GM23338 (cell line): Measurements from ENCODE around the gene TRPC4AP. TPM values are rescaled to one million over a fixed set of nuclear protein-coding genes. Genes with fewer than 3 reads are reported as not detected.

ENCODE experiments used
- ATAC-seq: fragments of 200-7000 bp; cut with Tn5 transposase; 3 replicates; pipeline ENCODE4 v1.9.1; 2020
- DNase-seq: peaks from one replicate; pipeline ENCODE4 v3.0.0-alpha.2; 2015; ENCODE audit warnings: low spot score
- H2AFZ ChIP-seq: fragments of 200-600 bp; sonication (generic); 2 replicates; pipeline ENCODE4 v1.8.0; 2016; ENCODE audit warnings: antibody characterized with exemption, mild to moderate bottlenecking, moderate library complexity
- H3F3A ChIP-seq: fragments of 200-600 bp; sonication (generic); replicated peaks from 2 replicates; pipeline ENCODE4 v1.8.0; 2017; ENCODE audit warnings: antibody characterized with exemption, mixed run types, low read depth
- H3K27ac ChIP-seq: fragments of 200-600 bp; sonication (generic); 2 replicates; pipeline ENCODE4 v1.6.1; 2016; ENCODE audit warnings: low read depth
- H3K27me3 ChIP-seq: fragments of 200-600 bp; sonication (generic); 2 replicates; pipeline ENCODE4 v1.8.0; 2016; ENCODE audit warnings: mild to moderate bottlenecking, mixed run types, moderate library complexity; ENCODE audit not compliant: insufficient read depth
- H3K36me3 ChIP-seq: fragments of 200-600 bp; sonication (generic); 2 replicates; pipeline ENCODE4 v1.8.0; 2016; ENCODE audit warnings: mild to moderate bottlenecking; ENCODE audit not compliant: insufficient read depth
- H3K4me1 ChIP-seq: fragments of 200-600 bp; sonication (generic); 2 replicates; pipeline ENCODE4 v1.8.0; 2016; ENCODE audit warnings: mild to moderate bottlenecking, moderate library complexity; ENCODE audit not compliant: insufficient read depth
- H3K4me2 ChIP-seq: fragments of 200-600 bp; sonication (generic); 2 replicates; pipeline ENCODE4 v1.7.1; 2017; ENCODE audit warnings: mixed run types
- H3K4me3 ChIP-seq: fragments of 200-600 bp; sonication (generic); 2 replicates; pipeline ENCODE4 v1.6.1; 2016; ENCODE audit warnings: mixed run types
- H3K79me2 ChIP-seq: fragments of 200-600 bp; sonication (generic); replicated peaks from 2 replicates; pipeline ENCODE4 v1.8.0; 2017; ENCODE audit warnings: mild to moderate bottlenecking; ENCODE audit not compliant: insufficient read depth
- H3K9me2 ChIP-seq: fragments of 200-600 bp; sonication (generic); 2 replicates; pipeline ENCODE4 v1.8.0; 2017; ENCODE audit not compliant: insufficient read depth
- H4K20me1 ChIP-seq: fragments of 200-600 bp; sonication (generic); replicated peaks from 2 replicates; pipeline ENCODE4 v1.8.0; 2017; ENCODE audit warnings: mild to moderate bottlenecking; ENCODE audit not compliant: insufficient read depth
- H3K27ac Mint-ChIP-seq: 2 replicates; pipeline ENCODE4 v1.8.0; 2020; ENCODE audit warnings: inconsistent platforms, mild to moderate bottlenecking, moderate library complexity, mixed read lengths
- H3K27me3 Mint-ChIP-seq: 3 replicates; pipeline ENCODE4 v1.8.0; 2022; ENCODE audit warnings: low read depth, mild to moderate bottlenecking, moderate library complexity, mixed read lengths, inconsistent platforms; ENCODE audit not compliant: insufficient read depth, poor library complexity
- H3K36me3 Mint-ChIP-seq: 3 replicates; pipeline ENCODE4 v1.8.0; 2021; ENCODE audit warnings: low read depth, mild to moderate bottlenecking, inconsistent platforms, moderate library complexity, mixed read lengths
- H3K4me1 Mint-ChIP-seq: 3 replicates; pipeline ENCODE4 v1.8.0; 2020; ENCODE audit warnings: mild to moderate bottlenecking, inconsistent platforms, mixed read lengths
- H3K4me3 Mint-ChIP-seq: 3 replicates; pipeline ENCODE4 v1.8.0; 2021; ENCODE audit warnings: moderate library complexity, mild to moderate bottlenecking, inconsistent platforms, mixed read lengths
- H3K9me3 Mint-ChIP-seq: 3 replicates; pipeline ENCODE4 v1.8.0; 2020; ENCODE audit warnings: moderate library complexity, mild to moderate bottlenecking, inconsistent platforms, mixed read lengths
- CREB1 ChIP-seq: fragments of 250-450 bp; sonication (Bioruptor Pico); IDR thresholded peaks from 2 replicates; pipeline ENCODE4 v1.5.0; 2020; ENCODE audit warnings: low read depth, mild to moderate bottlenecking, moderate library complexity
- EZH2 ChIP-seq: fragments of 200-600 bp; sonication (generic); IDR thresholded peaks from one replicate; pipeline ENCODE4 v1.8.0; 2017; ENCODE audit warnings: antibody characterized with exemption, mild to moderate bottlenecking, low read depth; ENCODE audit not compliant: unreplicated experiment
- EZH2phosphoT487 ChIP-seq: fragments of 200-600 bp; sonication (generic); IDR thresholded peaks from one replicate; pipeline ENCODE4 v1.8.1; 2018; ENCODE audit warnings: antibody characterized with exemption; ENCODE audit not compliant: unreplicated experiment
- JUNB ChIP-seq: IDR thresholded peaks from one replicate; pipeline ENCODE4 v1.6.1; 2016; ENCODE audit warnings: antibody characterized with exemption; ENCODE audit not compliant: unreplicated experiment
- NANOG ChIP-seq: IDR thresholded peaks from 2 replicates; pipeline ENCODE4 v1.6.1; 2016; ENCODE audit warnings: antibody characterized with exemption, borderline replicate concordance
- POLR2AphosphoS5 ChIP-seq: IDR thresholded peaks from 2 replicates; pipeline ENCODE4 v1.6.1; 2016; ENCODE audit warnings: antibody characterized with exemption, low read depth
- STAT1 ChIP-seq: IDR thresholded peaks from one replicate; pipeline ENCODE4 v1.6.1; 2016; ENCODE audit warnings: antibody characterized with exemption; ENCODE audit not compliant: unreplicated experiment
- ZNF114 ChIP-seq: fragments of 250-450 bp; sonication (Bioruptor Pico); IDR thresholded peaks from 2 replicates; pipeline ENCODE4 v1.5.0; 2020; ENCODE audit warnings: mild to moderate bottlenecking, moderate library complexity
- ZNF331 ChIP-seq: fragments of 250-450 bp; sonication (Bioruptor Pico); IDR thresholded peaks from 2 replicates; pipeline ENCODE4 v1.5.0; 2020; ENCODE audit warnings: low read depth, mild to moderate bottlenecking, moderate library complexity
- polyA plus RNA-seq: library from polyadenylated mRNA; unstranded; fragments of >200 nt; fragmentation: Nextera tagmentation; extraction: Ambion mirVana; gene quantifications from 2 replicates; pipeline ENCODE4 v1.2.1, GENCODE V29; 2016
- total RNA-seq: library from RNA; depleted of rRNA; stranded (reverse); fragments of >200 nt; shearing (Covaris generic); gene quantifications from 2 replicates; pipeline ENCODE4 v1.2.3, GENCODE V29; 2014
- TF ChIP-seq, protein P1 (sequence below): fragments of 250-450 bp; sonication (Bioruptor Pico); IDR thresholded peaks from 2 replicates; pipeline ENCODE4 v1.5.0; 2020; ENCODE audit warnings: mild to moderate bottlenecking, moderate library complexity
- TF ChIP-seq, protein P2 (sequence below), 2 experiments: fragments of 200-600 bp in 1 of 2; sonication (generic) in 1 of 2; conservative IDR thresholded peaks; 2 replicates each; pipeline versions ENCODE4 v1.5.1 to v1.6.1; 2016 to 2017; ENCODE audit warnings: antibody characterized with exemption in 2 of 2, low read depth in 2 of 2, mild to moderate bottlenecking in 2 of 2, moderate library complexity in 1 of 2
- TF ChIP-seq, protein P3 (sequence below): IDR thresholded peaks from one replicate; pipeline ENCODE4 v1.6.1; 2018; ENCODE audit warnings: antibody characterized with exemption; ENCODE audit not compliant: unreplicated experiment
- TF ChIP-seq, protein P4 (sequence below): IDR thresholded peaks from 2 replicates; pipeline ENCODE4 v1.6.1; 2016; ENCODE audit warnings: antibody characterized with exemption

TRPC4AP gene
- total and polyA plus RNA-seq, 2 experiments from 2014 or later: 48.8 to 89.5 TPM

DNA sequence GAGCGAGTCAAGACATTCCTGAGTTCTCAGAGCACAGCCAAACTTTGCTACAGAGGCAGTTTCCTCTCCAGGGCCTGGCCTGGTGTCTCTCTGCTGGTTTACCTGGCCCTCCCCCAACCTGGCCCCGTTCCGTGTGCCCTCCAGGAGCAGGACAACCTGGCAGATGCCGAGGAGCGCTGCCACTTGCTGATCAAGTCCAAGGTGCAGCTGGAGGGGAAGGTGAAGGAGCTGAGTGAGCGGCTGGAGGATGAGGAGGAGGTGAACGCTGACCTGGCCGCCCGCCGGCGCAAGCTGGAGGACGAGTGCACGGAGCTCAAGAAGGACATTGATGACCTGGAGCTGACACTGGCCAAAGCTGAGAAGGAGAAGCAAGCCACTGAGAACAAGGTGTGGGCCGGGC lies 97.4 kb downstream of the TRPC4AP start:
- H3K4me3 Mint-ChIP-seq: no peak overlapping the region
- TF ChIP-seq STAT1 (no peak), ZNF114 (no peak), CREB1 (CRISPR knock-in tag) (no peak), EZH2phosphoT487 (no peak), EZH2 (no peak), JUNB (no peak), POLR2AphosphoS5 (no peak), NANOG (no peak), ZNF331 (CRISPR knock-in tag) (no peak)
- TF ChIP-seq, protein P1, sequence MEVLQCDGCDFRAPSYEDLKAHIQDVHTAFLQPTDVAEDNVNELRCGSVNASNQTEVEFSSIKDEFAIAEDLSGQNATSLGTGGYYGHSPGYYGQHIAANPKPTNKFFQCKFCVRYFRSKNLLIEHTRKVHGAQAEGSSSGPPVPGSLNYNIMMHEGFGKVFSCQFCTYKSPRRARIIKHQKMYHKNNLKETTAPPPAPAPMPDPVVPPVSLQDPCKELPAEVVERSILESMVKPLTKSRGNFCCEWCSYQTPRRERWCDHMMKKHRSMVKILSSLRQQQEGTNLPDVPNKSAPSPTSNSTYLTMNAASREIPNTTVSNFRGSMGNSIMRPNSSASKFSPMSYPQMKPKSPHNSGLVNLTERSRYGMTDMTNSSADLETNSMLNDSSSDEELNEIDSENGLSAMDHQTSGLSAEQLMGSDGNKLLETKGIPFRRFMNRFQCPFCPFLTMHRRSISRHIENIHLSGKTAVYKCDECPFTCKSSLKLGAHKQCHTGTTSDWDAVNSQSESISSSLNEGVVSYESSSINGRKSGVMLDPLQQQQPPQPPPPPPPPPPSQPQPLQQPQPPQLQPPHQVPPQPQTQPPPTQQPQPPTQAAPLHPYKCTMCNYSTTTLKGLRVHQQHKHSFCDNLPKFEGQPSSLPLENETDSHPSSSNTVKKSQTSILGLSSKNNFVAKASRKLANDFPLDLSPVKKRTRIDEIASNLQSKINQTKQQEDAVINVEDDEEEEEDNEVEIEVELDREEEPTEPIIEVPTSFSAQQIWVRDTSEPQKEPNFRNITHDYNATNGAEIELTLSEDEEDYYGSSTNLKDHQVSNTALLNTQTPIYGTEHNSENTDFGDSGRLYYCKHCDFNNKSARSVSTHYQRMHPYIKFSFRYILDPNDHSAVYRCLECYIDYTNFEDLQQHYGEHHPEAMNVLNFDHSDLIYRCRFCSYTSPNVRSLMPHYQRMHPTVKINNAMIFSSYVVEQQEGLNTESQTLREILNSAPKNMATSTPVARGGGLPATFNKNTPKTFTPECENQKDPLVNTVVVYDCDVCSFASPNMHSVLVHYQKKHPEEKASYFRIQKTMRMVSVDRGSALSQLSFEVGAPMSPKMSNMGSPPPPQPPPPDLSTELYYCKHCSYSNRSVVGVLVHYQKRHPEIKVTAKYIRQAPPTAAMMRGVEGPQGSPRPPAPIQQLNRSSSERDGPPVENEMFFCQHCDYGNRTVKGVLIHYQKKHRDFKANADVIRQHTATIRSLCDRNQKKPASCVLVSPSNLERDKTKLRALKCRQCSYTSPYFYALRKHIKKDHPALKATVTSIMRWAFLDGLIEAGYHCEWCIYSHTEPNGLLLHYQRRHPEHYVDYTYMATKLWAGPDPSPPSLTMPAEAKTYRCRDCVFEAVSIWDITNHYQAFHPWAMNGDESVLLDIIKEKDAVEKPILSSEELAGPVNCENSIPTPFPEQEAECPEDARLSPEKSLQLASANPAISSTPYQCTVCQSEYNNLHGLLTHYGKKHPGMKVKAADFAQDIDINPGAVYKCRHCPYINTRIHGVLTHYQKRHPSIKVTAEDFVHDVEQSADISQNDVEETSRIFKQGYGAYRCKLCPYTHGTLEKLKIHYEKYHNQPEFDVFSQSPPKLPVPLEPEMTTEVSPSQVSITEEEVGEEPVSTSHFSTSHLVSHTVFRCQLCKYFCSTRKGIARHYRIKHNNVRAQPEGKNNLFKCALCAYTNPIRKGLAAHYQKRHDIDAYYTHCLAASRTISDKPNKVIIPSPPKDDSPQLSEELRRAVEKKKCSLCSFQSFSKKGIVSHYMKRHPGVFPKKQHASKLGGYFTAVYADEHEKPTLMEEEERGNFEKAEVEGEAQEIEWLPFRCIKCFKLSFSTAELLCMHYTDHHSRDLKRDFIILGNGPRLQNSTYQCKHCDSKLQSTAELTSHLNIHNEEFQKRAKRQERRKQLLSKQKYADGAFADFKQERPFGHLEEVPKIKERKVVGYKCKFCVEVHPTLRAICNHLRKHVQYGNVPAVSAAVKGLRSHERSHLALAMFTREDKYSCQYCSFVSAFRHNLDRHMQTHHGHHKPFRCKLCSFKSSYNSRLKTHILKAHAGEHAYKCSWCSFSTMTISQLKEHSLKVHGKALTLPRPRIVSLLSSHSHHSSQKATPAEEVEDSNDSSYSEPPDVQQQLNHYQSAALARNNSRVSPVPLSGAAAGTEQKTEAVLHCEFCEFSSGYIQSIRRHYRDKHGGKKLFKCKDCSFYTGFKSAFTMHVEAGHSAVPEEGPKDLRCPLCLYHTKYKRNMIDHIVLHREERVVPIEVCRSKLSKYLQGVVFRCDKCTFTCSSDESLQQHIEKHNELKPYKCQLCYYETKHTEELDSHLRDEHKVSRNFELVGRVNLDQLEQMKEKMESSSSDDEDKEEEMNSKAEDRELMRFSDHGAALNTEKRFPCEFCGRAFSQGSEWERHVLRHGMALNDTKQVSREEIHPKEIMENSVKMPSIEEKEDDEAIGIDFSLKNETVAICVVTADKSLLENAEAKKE: no peak
- TF ChIP-seq, protein P2, sequence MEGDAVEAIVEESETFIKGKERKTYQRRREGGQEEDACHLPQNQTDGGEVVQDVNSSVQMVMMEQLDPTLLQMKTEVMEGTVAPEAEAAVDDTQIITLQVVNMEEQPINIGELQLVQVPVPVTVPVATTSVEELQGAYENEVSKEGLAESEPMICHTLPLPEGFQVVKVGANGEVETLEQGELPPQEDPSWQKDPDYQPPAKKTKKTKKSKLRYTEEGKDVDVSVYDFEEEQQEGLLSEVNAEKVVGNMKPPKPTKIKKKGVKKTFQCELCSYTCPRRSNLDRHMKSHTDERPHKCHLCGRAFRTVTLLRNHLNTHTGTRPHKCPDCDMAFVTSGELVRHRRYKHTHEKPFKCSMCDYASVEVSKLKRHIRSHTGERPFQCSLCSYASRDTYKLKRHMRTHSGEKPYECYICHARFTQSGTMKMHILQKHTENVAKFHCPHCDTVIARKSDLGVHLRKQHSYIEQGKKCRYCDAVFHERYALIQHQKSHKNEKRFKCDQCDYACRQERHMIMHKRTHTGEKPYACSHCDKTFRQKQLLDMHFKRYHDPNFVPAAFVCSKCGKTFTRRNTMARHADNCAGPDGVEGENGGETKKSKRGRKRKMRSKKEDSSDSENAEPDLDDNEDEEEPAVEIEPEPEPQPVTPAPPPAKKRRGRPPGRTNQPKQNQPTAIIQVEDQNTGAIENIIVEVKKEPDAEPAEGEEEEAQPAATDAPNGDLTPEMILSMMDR (conservative IDR thresholded peaks at IDR 0.05; ENCODE audit: low read depth in 2 of 2): no peak
- TF ChIP-seq, protein P3, sequence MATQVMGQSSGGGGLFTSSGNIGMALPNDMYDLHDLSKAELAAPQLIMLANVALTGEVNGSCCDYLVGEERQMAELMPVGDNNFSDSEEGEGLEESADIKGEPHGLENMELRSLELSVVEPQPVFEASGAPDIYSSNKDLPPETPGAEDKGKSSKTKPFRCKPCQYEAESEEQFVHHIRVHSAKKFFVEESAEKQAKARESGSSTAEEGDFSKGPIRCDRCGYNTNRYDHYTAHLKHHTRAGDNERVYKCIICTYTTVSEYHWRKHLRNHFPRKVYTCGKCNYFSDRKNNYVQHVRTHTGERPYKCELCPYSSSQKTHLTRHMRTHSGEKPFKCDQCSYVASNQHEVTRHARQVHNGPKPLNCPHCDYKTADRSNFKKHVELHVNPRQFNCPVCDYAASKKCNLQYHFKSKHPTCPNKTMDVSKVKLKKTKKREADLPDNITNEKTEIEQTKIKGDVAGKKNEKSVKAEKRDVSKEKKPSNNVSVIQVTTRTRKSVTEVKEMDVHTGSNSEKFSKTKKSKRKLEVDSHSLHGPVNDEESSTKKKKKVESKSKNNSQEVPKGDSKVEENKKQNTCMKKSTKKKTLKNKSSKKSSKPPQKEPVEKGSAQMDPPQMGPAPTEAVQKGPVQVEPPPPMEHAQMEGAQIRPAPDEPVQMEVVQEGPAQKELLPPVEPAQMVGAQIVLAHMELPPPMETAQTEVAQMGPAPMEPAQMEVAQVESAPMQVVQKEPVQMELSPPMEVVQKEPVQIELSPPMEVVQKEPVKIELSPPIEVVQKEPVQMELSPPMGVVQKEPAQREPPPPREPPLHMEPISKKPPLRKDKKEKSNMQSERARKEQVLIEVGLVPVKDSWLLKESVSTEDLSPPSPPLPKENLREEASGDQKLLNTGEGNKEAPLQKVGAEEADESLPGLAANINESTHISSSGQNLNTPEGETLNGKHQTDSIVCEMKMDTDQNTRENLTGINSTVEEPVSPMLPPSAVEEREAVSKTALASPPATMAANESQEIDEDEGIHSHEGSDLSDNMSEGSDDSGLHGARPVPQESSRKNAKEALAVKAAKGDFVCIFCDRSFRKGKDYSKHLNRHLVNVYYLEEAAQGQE: no peak
- TF ChIP-seq, protein P4, sequence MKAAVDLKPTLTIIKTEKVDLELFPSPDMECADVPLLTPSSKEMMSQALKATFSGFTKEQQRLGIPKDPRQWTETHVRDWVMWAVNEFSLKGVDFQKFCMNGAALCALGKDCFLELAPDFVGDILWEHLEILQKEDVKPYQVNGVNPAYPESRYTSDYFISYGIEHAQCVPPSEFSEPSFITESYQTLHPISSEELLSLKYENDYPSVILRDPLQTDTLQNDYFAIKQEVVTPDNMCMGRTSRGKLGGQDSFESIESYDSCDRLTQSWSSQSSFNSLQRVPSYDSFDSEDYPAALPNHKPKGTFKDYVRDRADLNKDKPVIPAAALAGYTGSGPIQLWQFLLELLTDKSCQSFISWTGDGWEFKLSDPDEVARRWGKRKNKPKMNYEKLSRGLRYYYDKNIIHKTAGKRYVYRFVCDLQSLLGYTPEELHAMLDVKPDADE: no peak
- Histone ChIP-seq H3K4me1 (no peaks in the 10 kb centered on the region), H4K20me1 (no peaks in the 10 kb centered on the region), H3K9me2 (no peaks in the 10 kb centered on the region), H3K4me2 (no peak overlapping the region), H3K27ac (no peak overlapping the region), H3K27me3 (no peaks in the 10 kb centered on the region), H3F3A (0 out of 2 replicates have a peak, but pooled peaks cover 6% of the 10 kb centered on the region), H3K4me3 (no peak overlapping the region), H2AFZ (no peak overlapping the region), H3K36me3 (no peaks in the 10 kb centered on the region), H3K79me2 (no peaks in the 10 kb centered on the region)
- H3K4me1 Mint-ChIP-seq: peaks cover 17% of the 10 kb centered on the region
- ATAC-seq: no peak
- H3K27me3 Mint-ChIP-seq: peaks cover 38% of the 10 kb centered on the region
- peaks cover 9% of the 10 kb centered on the region for H3K36me3 Mint-ChIP-seq
- peaks cover 4% of the 10 kb centered on the region; the same call in 2 of the 3 replicates for H3K9me3 Mint-ChIP-seq
- H3K27ac Mint-ChIP-seq: no peak overlapping the region
- no peak for DNase-seq
